ENCODE data around the gene KIAA1191.

Gene KIAA1191

GRCh38 chr5:176386491-176386890 is 24.9 kb upstream of the KIAA1191 start:
- no peak overlapping the region for H3K4me3 ChIP-seq (ENCODE audit: severe bottlenecking)
- TF ChIP-seq, protein P1, sequence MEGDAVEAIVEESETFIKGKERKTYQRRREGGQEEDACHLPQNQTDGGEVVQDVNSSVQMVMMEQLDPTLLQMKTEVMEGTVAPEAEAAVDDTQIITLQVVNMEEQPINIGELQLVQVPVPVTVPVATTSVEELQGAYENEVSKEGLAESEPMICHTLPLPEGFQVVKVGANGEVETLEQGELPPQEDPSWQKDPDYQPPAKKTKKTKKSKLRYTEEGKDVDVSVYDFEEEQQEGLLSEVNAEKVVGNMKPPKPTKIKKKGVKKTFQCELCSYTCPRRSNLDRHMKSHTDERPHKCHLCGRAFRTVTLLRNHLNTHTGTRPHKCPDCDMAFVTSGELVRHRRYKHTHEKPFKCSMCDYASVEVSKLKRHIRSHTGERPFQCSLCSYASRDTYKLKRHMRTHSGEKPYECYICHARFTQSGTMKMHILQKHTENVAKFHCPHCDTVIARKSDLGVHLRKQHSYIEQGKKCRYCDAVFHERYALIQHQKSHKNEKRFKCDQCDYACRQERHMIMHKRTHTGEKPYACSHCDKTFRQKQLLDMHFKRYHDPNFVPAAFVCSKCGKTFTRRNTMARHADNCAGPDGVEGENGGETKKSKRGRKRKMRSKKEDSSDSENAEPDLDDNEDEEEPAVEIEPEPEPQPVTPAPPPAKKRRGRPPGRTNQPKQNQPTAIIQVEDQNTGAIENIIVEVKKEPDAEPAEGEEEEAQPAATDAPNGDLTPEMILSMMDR (IDR thresholded peaks at IDR 0.05; ENCODE audit: poor library complexity, severe bottlenecking) = no peak
- ATAC-seq (ENCODE audit: low read depth) (no peak), DNase-seq (ENCODE audit: low spot score) (no peak)
- H3K9me3 ChIP-seq (ENCODE audit: severe bottlenecking) = no peaks in the 10 kb centered on the region
- no peaks in the 10 kb centered on the region for H3K27me3 ChIP-seq (ENCODE audit: insufficient read depth, poor library complexity, severe bottlenecking)
- peaks cover 82% of the 10 kb centered on the region for H3K36me3 ChIP-seq (ENCODE audit: low read depth)
- no peak overlapping the region for H3K27ac ChIP-seq (ENCODE audit: poor library complexity, severe bottlenecking)
- peaks cover 10% of the 10 kb centered on the region for H3K4me1 ChIP-seq (ENCODE audit: insufficient read depth, poor library complexity, severe bottlenecking)

DNA sequence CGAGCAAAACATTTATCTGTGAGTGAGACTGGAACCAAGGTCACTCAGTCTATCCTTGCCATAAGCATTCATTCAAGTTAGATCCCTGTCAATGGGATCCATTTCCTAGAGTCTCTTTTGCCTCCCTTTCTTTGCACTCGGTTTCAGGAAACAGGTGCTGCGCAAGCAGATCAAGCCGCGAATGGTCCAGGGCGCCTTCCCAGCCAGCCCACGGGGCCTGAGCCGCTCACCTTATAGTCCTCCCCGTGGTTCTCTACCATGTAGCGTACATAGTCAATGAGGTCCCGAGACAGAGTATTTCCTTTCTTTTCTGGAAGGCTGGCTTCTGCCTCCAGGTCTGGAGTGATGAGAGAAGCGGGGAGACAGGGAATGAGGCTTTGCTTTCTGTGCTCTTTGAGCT is 23.4 kb upstream of the KIAA1191 start:
- Histone ChIP-seq H3K4me1 (ENCODE audit: insufficient read depth, poor library complexity, severe bottlenecking) (peaks cover 10% of the 10 kb centered on the region), H3K9me3 (ENCODE audit: severe bottlenecking) (no peaks in the 10 kb centered on the region), H3K27ac (ENCODE audit: poor library complexity, severe bottlenecking) (no peak overlapping the region), H3K27me3 (ENCODE audit: insufficient read depth, poor library complexity, severe bottlenecking) (no peaks in the 10 kb centered on the region), H3K36me3 (ENCODE audit: low read depth) (peaks cover 70% of the 10 kb centered on the region), H3K4me3 (ENCODE audit: severe bottlenecking) (no peak overlapping the region)
- ATAC-seq (ENCODE audit: low read depth) (no peak), DNase-seq (ENCODE audit: low spot score) (no peak)
- TF ChIP-seq, protein P1 (IDR thresholded peaks at IDR 0.05; ENCODE audit: poor library complexity, severe bottlenecking) = no peak

DNA sequence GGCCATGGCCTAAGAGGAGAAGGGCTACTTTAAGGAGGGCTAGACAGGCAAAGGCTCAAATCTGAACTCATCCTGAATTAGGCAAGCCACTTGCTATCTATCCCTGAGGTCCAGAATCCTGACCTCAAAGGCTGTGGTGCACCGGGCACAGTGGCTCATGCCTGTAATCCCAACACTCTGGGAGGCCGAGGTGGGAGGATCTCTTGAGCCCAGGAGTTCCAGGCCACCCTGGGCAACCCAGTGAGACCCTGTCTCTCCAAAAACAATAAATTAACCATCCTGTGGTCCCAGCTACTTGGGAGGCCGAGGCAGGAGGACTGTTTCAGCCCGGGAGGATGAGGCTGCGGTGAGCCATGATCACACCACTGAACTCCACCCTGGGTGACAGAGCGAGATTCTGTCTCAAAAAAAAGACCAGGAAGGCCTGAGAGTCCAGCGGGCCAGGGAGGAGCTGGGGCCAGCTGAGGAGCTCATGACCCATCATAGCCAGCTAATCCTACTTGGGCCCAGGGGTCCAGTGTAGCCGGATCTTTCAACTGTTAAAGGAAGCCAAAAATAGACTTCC is 22.9 kb upstream of the KIAA1191 start:
- TF ChIP-seq, protein P1 (IDR thresholded peaks at IDR 0.05; ENCODE audit: poor library complexity, severe bottlenecking) = no peak
- H3K27ac ChIP-seq (ENCODE audit: poor library complexity, severe bottlenecking) = no peak overlapping the region
- no peak for ATAC-seq (ENCODE audit: low read depth)
- H3K4me1 ChIP-seq (ENCODE audit: insufficient read depth, poor library complexity, severe bottlenecking) = peaks cover 6% of the 10 kb centered on the region
- H3K9me3 ChIP-seq (ENCODE audit: severe bottlenecking) = no peaks in the 10 kb centered on the region
- no peak overlapping the region for H3K4me3 ChIP-seq (ENCODE audit: severe bottlenecking)
- no peak for DNase-seq (ENCODE audit: low spot score)
- H3K36me3 ChIP-seq (ENCODE audit: low read depth) = peaks cover 67% of the 10 kb centered on the region
- no peaks in the 10 kb centered on the region for H3K27me3 ChIP-seq (ENCODE audit: insufficient read depth, poor library complexity, severe bottlenecking)

GRCh38 chr5:176383961-176384360 is 22.4 kb upstream of the KIAA1191 start:
- Histone ChIP-seq H3K27ac (ENCODE audit: poor library complexity, severe bottlenecking) (no peak overlapping the region), H3K4me3 (ENCODE audit: severe bottlenecking) (no peak overlapping the region), H3K36me3 (ENCODE audit: low read depth) (peaks cover 65% of the 10 kb centered on the region), H3K27me3 (ENCODE audit: insufficient read depth, poor library complexity, severe bottlenecking) (no peaks in the 10 kb centered on the region), H3K4me1 (ENCODE audit: insufficient read depth, poor library complexity, severe bottlenecking) (peaks cover 6% of the 10 kb centered on the region), H3K9me3 (ENCODE audit: severe bottlenecking) (no peaks in the 10 kb centered on the region)
- ATAC-seq (ENCODE audit: low read depth) (no peak), DNase-seq (ENCODE audit: low spot score) (no peak)
- TF ChIP-seq, protein P1 (IDR thresholded peaks at IDR 0.05; ENCODE audit: poor library complexity, severe bottlenecking) = no peak

GRCh38 chr5:176383248-176383905 is 21.8 kb upstream of the KIAA1191 start:
- H3K9me3 ChIP-seq (ENCODE audit: severe bottlenecking) = no peaks in the 10 kb centered on the region
- ATAC-seq (ENCODE audit: low read depth) = peak; percentile 2; the same call in 1 of the 3 replicates
- peaks cover 65% of the 10 kb centered on the region for H3K36me3 ChIP-seq (ENCODE audit: low read depth)
- DNase-seq (ENCODE audit: low spot score) = no peak
- no peak overlapping the region for H3K4me3 ChIP-seq (ENCODE audit: severe bottlenecking)
- TF ChIP-seq, protein P1 (IDR thresholded peaks at IDR 0.05; ENCODE audit: poor library complexity, severe bottlenecking) = no peak
- peaks cover 6% of the 10 kb centered on the region for H3K4me1 ChIP-seq (ENCODE audit: insufficient read depth, poor library complexity, severe bottlenecking)
- H3K27ac ChIP-seq (ENCODE audit: poor library complexity, severe bottlenecking) = no peak overlapping the region
- no peaks in the 10 kb centered on the region for H3K27me3 ChIP-seq (ENCODE audit: insufficient read depth, poor library complexity, severe bottlenecking)

Data from RWPE2 (cell line).